Fibroblast of lung (primary cell): ENCODE data around the gene ALDH5A1. TPM values are rescaled to one million over a fixed set of nuclear protein-coding genes. Genes with fewer than 3 reads are reported as not detected.

Source experiments
- DNase-seq, 2 donors: peaks; one replicate each; pipeline versions ENCODE4 v3.0.0 to v3.0.0-alpha.2; 2010; ENCODE audit warnings: low read depth in 2 of 2
- H2AFZ ChIP-seq: 2 replicates; pipeline ENCODE4 v1.5.1; 2012; ENCODE audit warnings: low read length, control low read depth, inconsistent platforms
- H3K27ac ChIP-seq: 2 replicates; pipeline ENCODE4 v1.5.1; 2011; ENCODE audit warnings: low read length, control low read depth; ENCODE audit not compliant: insufficient read depth
- H3K27me3 ChIP-seq: 2 replicates; pipeline ENCODE4 v1.5.1; 2011; ENCODE audit warnings: mild to moderate bottlenecking, low read length; ENCODE audit not compliant: control insufficient read depth, insufficient read depth
- H3K36me3 ChIP-seq: 2 replicates; pipeline ENCODE4 v1.5.1; 2011; ENCODE audit warnings: low read length; ENCODE audit not compliant: control insufficient read depth, insufficient read depth
- H3K4me1 ChIP-seq: 2 replicates; pipeline ENCODE4 v1.5.1; 2011; ENCODE audit warnings: low read length; ENCODE audit not compliant: control insufficient read depth, insufficient read depth; ENCODE audit errors: extremely low read depth
- H3K4me2 ChIP-seq: 2 replicates; pipeline ENCODE4 v1.5.1; 2011; ENCODE audit warnings: low read length, control low read depth; ENCODE audit not compliant: insufficient read depth; ENCODE audit errors: extremely low read depth
- H3K4me3 ChIP-seq, 4 experiments: fragments of 200-600 bp in 1 of 4; sonication (generic) in 1 of 4; replicated peaks in 1 of 4; 2 replicates each; pipeline ENCODE4 v1.5.1; 2011 to 2016; ENCODE audit warnings: low read length in 4 of 4, low read depth in 3 of 4, mild to moderate bottlenecking in 3 of 4, control low read depth in 2 of 4, inconsistent platforms in 1 of 4, mixed read lengths in 1 of 4; ENCODE audit not compliant: insufficient read depth in 1 of 4; ENCODE audit errors: control extremely low read depth in 1 of 4
- H3K79me2 ChIP-seq: 2 replicates; pipeline ENCODE4 v1.5.1; 2012; ENCODE audit warnings: mild to moderate bottlenecking, low read length, inconsistent platforms; ENCODE audit not compliant: control insufficient read depth, insufficient read depth
- H3K9ac ChIP-seq: 2 replicates; pipeline ENCODE4 v1.5.1; 2011; ENCODE audit warnings: mild to moderate bottlenecking, low read length, control low read depth; ENCODE audit not compliant: insufficient read depth
- H3K9me3 ChIP-seq: 2 replicates; pipeline ENCODE4 v1.5.1; 2012; ENCODE audit warnings: low read depth, low read length; ENCODE audit not compliant: control insufficient read depth, insufficient read depth
- H4K20me1 ChIP-seq: 2 replicates; pipeline ENCODE4 v1.5.1; 2011; ENCODE audit warnings: low read length; ENCODE audit not compliant: control insufficient read depth, insufficient read depth; ENCODE audit errors: extremely low read depth
- EZH2 ChIP-seq: IDR thresholded peaks from 2 replicates; pipeline ENCODE4 v1.5.1; 2012; ENCODE audit warnings: low read length, control low read depth, mild to moderate bottlenecking; ENCODE audit errors: missing control alignments
- polyA plus RNA-seq, 2 donors: library from polyadenylated mRNA; depleted of rRNA in 1 of 2; stranded (reverse) in 1 of 2; unstranded in 1 of 2; fragments of >200 nt; gene quantifications; 2 replicates each; pipeline ENCODE4 v1.2.1, GENCODE V29; 2011 to 2012; ENCODE audit warnings: missing spikeins in 1 of 2
- total RNA-seq: library from RNA; depleted of rRNA; stranded (reverse); fragments of >200 nt; gene quantifications from 2 replicates; pipeline ENCODE4 v1.2.1, GENCODE V29; 2014
- TF ChIP-seq, protein P1 (sequence below), 2 donors: IDR thresholded peaks in 1 of 2; conservative IDR thresholded peaks in 1 of 2; 1 replicate in 1 of 2; 2 replicates in 1 of 2; pipeline ENCODE4 v1.5.1; 2011 to 2012; ENCODE audit warnings: low read length in 2 of 2, control low read depth in 1 of 2, inconsistent platforms in 1 of 2, low read depth in 1 of 2, mild to moderate bottlenecking in 1 of 2

Gene ALDH5A1
- total and polyA plus RNA-seq, 2 donors (not counting 1 experiment from before 2014, with no cell fraction given), result 0.23 to 0.33 TPM

DNA sequence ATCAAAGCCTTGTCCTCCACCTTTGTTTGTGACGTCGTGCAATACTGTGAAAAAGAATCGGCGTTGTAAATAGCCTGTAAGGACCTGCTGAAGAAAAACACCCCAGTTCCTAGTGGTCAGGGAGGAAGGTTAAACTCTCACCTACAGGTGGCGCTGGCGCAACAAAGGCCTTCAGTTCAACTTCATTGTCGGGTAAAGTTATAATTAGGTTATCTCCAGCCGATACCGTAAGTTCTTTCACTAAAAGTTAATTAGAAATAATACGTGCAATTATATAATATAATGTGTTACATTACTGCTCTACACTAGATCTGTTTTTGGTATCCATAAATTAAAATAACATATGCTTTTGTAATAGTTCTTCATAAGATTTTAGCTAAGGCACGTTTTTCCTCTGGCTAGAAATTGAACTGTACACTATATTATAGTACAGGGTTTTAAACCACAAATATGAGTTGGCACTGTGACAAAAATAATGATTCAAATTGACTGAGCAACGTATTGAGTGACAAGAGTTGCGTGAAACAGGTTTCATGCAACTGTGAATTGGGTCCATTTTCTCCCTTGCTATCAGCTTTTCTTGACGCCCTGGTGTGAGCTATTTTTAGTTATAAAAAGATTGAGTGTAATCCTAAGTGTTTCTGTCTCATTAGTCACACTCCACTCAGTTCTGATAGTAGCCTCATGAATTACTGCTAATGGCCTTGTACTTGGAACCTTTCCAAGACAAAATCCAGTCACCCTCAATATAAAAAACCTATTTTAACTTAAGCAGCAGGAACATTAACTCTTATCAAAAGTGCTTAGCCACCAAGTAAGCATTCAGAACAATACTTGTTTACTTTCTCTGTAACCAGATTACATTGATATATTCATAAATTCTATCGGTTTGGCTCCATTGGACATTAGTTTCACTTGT lies 89.0 kb downstream of the ALDH5A1 start:
- Histone ChIP-seq H3K4me3 (no peak overlapping the region), H3K36me3 (no peaks in the 10 kb centered on the region), H3K9me3 (no peaks in the 10 kb centered on the region), H3K4me1 (no peaks in the 10 kb centered on the region), H2AFZ (no peak overlapping the region), H3K27ac (no peak overlapping the region), H3K9ac (no peak overlapping the region), H3K79me2 (no peaks in the 10 kb centered on the region), H3K4me2 (peak overlapping the region; percentile 27), H4K20me1 (no peaks in the 10 kb centered on the region), H3K27me3 (no peaks in the 10 kb centered on the region)
- TF ChIP-seq, protein P1, sequence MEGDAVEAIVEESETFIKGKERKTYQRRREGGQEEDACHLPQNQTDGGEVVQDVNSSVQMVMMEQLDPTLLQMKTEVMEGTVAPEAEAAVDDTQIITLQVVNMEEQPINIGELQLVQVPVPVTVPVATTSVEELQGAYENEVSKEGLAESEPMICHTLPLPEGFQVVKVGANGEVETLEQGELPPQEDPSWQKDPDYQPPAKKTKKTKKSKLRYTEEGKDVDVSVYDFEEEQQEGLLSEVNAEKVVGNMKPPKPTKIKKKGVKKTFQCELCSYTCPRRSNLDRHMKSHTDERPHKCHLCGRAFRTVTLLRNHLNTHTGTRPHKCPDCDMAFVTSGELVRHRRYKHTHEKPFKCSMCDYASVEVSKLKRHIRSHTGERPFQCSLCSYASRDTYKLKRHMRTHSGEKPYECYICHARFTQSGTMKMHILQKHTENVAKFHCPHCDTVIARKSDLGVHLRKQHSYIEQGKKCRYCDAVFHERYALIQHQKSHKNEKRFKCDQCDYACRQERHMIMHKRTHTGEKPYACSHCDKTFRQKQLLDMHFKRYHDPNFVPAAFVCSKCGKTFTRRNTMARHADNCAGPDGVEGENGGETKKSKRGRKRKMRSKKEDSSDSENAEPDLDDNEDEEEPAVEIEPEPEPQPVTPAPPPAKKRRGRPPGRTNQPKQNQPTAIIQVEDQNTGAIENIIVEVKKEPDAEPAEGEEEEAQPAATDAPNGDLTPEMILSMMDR (conservative IDR thresholded peaks at IDR 0.05 in 1 of 2, IDR thresholded peaks at IDR 0.05 in 1 of 2; ENCODE audit: low read depth in 1 of 2, low read length in 2 of 2), result peak; percentile 75 to 78
- no peak for TF ChIP-seq EZH2
- peak; percentile 48 to 75 for DNase-seq

DNA sequence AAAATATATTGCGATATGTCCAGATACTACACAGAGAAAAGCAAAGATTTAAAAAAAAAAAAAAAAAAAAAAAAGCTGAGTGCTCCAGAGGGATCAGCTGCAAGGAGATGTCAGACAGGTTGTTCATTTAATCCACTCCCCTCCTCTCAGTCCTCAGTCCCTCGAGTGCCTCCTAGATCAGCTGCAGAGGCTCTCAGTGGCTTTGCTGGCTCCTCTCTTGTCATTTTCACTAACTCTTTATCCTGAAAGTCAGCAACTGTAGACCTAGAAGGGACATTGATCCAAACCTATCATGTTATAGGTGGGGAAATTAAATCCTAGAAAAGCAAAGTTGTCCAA lies 89.6 kb downstream of the ALDH5A1 start:
- Histone ChIP-seq H3K9me3 (no peaks in the 10 kb centered on the region), H3K27me3 (no peaks in the 10 kb centered on the region), H3K27ac (no peak overlapping the region), H3K36me3 (no peaks in the 10 kb centered on the region), H2AFZ (no peak overlapping the region), H4K20me1 (no peaks in the 10 kb centered on the region), H3K4me2 (no peak overlapping the region), H3K9ac (no peak overlapping the region), H3K4me1 (no peaks in the 10 kb centered on the region), H3K4me3 (no peak overlapping the region), H3K79me2 (no peaks in the 10 kb centered on the region)
- no peak for DNase-seq
- TF ChIP-seq EZH2, result no peak
- TF ChIP-seq, protein P1 (conservative IDR thresholded peaks at IDR 0.05 in 1 of 2, IDR thresholded peaks at IDR 0.05 in 1 of 2; ENCODE audit: low read depth in 1 of 2, low read length in 2 of 2), result no peak

Other genes starting within 250 kb of the ALDH5A1 start
- gene DCDC2, start 136.9 kb upstream of the ALDH5A1 start, total RNA-seq, result under 0.01 TPM in 1 of 2 replicates, not detected in the other
- 0.01 TPM in 1 of 2 replicates, not detected in the other for gene DCDC2, start 136.9 kb upstream of the ALDH5A1 start, polyA plus RNA-seq
- 12.6 and 13.1 TPM in 2 replicates for gene MRS2, start 92.0 kb upstream of the ALDH5A1 start, total RNA-seq
- gene MRS2, start 92.0 kb upstream of the ALDH5A1 start, polyA plus RNA-seq, result 15.3 and 19.9 TPM in 2 replicates
- gene GPLD1, start 5.4 kb upstream of the ALDH5A1 start, total RNA-seq, result under 0.01 TPM in 2 replicates
- gene GPLD1, start 5.4 kb upstream of the ALDH5A1 start, polyA plus RNA-seq, result 0.01 and 0.07 TPM in 2 replicates
- under 0.01 TPM in 2 replicates for gene KIAA0319, start 151.2 kb downstream of the ALDH5A1 start, total RNA-seq
- gene KIAA0319, start 151.2 kb downstream of the ALDH5A1 start, polyA plus RNA-seq, result 0.01 and 0.08 TPM in 2 replicates
- gene TDP2, start 171.9 kb downstream of the ALDH5A1 start, total RNA-seq, result 29.0 and 37.5 TPM in 2 replicates
- gene TDP2, start 171.9 kb downstream of the ALDH5A1 start, polyA plus RNA-seq, result 32.5 and 33.2 TPM in 2 replicates
- 7.7 and 12.2 TPM in 2 replicates for gene ACOT13, start 172.1 kb downstream of the ALDH5A1 start, total RNA-seq
- 23.7 and 26.4 TPM in 2 replicates for gene ACOT13, start 172.1 kb downstream of the ALDH5A1 start, polyA plus RNA-seq
- gene C6orf62, start 224.2 kb downstream of the ALDH5A1 start, total RNA-seq, result 72.9 and 103 TPM in 2 replicates
- 120 and 147 TPM in 2 replicates for gene C6orf62, start 224.2 kb downstream of the ALDH5A1 start, polyA plus RNA-seq